NCI-H526 (cell line): ENCODE data around the gene CD70.
"Not testable (repeated sequence)": the region's sequence is repeated elsewhere in the genome, so short reads cannot be mapped to it uniquely, and the experiment has no call there.

ENCODE experiments used
- DNase-seq, 2 experiments: peaks; one replicate each; lab custom pipeline; 2025; lab: John Stamatoyannopoulos, UW

CD70 gene

GRCh38 chr19:6590827-6591319, at the start of gene CD70:
Gene CD70 (minus strand): TSS chr19:6591150. CDS start chr19:6591002, 148 bp downstream.
- peak; percentile 58 to 77 for DNase-seq

DNA sequence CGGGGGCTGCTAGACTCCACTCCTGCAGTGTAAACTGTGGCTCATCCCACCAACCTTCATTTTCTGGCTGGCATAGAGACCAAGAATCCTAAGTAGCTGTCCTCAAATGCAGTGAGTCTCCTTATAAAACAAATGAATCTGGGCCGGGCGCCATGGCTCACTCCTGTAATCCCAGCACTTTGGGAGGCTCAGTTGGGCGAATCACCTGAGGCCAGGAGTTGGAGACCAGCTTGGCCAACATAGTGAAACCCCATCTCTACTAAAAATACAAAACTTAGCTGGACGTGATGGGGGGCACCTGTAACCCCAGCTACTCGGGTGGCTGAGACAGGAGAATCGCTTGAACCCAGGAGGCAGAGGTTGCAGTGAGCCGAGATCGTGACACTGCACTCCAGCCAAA, 49.4 kb upstream of the CD70 start:
- DNase-seq, result not testable (repeated sequence)

DNA sequence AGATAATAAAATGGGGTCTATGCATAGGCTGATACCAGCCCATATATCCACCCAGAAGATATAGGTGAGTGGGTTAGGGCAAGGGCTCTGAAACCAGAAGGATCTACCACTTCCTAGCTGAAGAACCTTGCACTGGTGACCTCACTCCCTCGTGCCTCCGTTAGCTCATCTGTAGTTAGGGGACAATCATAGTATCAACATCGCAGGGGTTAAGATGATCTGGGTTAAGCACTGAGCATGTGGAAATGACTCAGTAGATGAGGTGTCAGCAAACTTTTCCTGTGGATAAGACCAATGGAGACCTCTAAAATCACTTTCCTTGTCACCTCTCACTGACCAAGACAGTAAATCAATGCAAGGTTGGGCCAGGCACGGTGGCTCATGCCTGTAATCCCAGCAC, 48.5 kb upstream of the CD70 start:
- DNase-seq, result no peak

- not testable (repeated sequence) for DNase-seq
Measured at GRCh38 chr19:6633456-6633813, 42.5 kb upstream of the CD70 start.

GRCh38 chr19:6632747-6633455, 42.0 kb upstream of the CD70 start:
- DNase-seq, result peak in 1 of 2 experiments; percentile 73

- peak; percentile 31 to 71 for DNase-seq
Measured at GRCh38 chr19:6632002-6632621, 41.2 kb upstream of the CD70 start.

- no peak for DNase-seq
Measured at GRCh38 chr19:6626764-6627163, 35.8 kb upstream of the CD70 start.

DNA sequence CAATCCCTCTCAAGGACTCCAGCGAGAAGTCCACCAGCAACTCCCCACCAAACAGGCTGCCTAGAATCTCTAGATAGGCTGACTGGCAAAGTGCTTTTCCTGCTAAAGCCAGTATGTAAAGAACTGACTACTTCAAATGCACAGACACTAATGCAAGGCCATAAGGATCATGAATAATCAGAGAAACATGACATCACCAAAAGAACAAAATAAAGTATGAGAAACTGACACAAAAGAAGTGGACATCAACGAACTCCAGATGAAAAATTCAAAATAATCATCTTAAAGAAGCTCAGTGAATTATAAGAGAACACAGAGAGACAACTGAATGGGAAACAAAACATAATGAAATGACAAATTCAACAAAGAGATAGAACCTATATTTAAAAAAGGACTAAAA, 26.4 kb upstream of the CD70 start:
- DNase-seq, result no peak

- no peak for DNase-seq
Measured at GRCh38 chr19:6616011-6616410, 25.1 kb upstream of the CD70 start.

DNA sequence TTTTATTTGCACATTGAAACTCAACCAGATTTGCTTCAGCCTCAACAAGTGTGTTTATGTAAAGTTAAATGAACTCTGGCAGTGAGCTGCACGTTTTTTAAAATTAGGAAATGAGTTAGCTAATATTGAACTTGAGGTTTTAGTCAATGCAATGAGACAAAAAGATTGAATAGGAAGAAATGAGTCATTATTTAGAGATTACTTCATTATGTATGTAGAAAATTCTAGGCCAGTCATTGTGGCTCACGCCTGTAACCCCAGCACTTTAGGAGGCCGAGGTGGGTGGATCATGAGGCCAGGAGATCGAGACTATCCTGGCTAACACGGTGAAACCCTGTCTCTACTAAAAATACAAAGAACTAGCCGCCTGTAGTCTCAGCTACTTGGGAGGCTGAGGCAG, 22.8 kb upstream of the CD70 start:
- no peak for DNase-seq

DNA sequence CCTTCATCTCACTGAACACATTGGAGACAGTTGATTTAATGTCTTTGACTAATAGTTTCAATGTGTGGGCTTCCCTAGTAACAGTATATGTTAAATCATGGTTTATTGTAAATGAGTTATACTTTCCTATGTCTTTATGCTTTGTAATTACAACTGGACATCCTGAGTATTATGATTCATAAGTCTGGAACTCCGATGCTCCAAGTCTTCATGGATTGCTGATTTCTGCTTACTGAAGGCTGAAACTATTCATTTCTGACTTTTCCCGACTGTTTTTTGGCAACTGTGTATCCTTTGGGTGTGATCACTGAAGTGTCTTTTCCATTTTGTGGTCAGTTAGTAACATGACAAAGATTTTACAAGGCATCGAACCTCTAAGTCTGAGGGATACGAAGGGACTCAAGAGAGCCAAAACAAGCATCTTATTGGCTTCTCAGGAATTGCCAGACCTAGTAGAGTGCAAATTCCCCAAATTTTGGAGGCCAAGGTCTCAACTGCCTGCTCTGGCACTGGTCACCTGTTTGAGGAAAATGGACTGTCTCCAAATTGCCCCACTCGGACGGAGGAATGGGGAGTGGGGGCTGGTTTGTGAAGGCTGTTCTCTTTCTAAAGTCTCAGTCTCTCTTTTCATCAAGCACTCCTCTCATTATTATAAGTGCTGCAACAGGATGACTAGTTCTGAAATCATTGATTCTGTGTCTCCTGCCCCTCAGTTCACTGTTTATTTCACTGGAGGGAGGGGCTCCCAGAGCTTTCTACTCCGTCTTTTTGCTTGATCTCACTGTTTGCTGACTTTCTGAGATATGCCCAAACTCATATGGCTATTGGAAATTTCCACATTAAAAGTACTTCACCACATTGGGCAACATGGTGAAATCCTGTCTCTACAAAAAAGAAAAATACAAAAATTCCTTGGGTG, 20.2 kb upstream of the CD70 start:
- DNase-seq, result no peak

DNA sequence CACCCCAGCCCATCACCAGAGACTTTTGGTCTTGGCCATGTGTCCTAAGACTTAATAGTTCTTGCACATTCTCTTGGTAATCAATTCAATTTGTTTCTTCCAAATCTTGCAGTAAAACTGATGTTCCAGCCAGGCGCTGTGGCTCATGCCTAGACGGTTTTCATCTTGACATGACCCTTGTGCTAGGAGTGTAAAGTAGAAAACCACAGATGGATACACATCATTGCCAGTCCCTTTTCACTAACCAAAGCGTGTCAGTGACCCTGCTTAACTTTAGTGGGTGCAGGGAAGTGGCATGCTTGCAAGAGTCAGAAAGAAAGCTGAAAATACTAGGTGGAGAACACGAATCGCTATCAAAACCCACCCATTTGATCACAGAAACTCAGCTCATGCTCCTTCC, 18.0 kb upstream of the CD70 start:
- no peak for DNase-seq

- DNase-seq, result not testable (repeated sequence)
Measured at GRCh38 chr19:6608146-6608545, 17.2 kb upstream of the CD70 start.

GRCh38 chr19:6606276-6607070, 15.5 kb upstream of the CD70 start:
- DNase-seq, result not testable (repeated sequence)

DNA sequence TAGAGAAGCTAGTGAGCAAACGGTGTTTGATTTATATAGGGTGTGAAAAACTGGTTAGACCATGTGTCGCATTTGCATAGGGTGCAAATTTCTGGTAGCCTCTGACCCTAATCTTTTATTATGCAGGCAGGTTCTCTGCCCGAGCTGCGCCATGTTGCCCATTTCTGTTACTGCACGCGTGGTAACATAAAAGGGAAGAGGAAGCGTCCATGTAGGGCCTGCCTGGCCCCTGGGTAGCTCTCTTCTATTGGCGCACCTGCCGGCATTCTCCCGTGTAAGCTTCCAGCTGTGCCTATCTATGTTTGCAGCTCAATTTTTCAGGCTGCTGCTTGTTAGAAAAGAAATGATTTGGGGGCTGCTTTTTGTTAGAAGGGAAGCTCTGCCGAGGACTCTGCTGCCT, 14.0 kb upstream of the CD70 start:
- peak in 1 of 2 experiments; percentile 16 for DNase-seq

GRCh38 chr19:6602729-6603114, 11.8 kb upstream of the CD70 start:
- no peak for DNase-seq

- not testable (repeated sequence) for DNase-seq
Measured at GRCh38 chr19:6601537-6602052, 10.6 kb upstream of the CD70 start.

DNA sequence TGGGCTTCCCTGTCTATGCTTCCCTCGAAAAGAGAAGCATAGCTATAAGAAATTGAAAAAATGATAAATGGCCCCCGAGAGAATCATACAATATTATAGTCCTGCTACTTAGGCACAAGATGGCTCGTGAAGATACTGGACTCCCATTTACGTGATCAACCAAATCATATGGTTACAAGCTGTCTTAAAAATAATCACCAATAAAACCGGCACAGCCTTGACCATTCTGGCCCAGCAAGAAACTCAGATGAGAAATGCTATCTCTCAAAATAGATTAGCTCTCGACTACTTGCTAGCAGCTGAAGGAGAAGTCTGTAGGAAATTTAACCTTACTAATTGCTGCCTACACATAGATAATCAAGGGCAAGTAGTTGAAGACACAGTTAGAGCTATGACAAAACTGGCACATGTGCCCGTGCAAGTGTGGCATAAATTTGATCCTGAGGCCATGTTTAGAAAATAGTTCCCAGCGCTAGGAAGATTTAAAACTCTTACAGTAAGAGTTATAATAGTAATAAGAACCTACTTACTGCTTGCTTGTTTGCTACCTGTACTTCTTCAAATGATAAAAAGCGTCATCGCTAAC, 10.1 kb upstream of the CD70 start:
- not testable (repeated sequence) for DNase-seq

- DNase-seq, result no peak
Measured at GRCh38 chr19:6599866-6600454, 9.0 kb upstream of the CD70 start.

DNA sequence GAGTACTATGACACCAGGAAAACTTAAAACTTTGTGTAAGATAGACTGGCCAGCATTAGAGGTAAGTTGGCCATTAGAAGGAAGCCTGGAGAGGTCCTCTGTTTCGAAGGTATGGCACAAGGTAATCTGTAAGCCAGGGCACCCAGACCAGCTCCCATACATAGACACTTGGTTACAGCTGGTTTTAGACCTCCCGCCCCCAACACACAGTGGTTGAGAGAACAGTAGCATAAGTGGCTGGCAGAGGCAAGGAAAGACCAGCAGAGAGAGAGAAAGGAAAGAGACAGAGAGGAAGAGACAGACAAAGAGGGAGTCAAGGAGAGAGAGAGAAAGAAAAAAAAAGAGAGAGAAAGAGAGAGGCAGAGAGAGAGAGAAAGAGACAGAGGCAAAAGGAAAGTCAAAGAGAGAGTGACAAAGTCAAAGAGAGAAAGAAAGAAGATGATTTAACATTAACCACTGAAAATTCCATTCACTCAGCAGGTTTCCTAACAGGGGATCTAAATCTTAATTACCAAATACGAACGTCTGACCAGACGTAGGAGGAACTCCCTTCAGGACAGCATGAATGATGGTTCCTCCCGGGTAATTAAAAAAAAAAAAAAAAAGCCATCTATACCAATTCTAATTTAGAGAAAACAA, 7.4 kb upstream of the CD70 start:
- DNase-seq, result not testable (repeated sequence)
